HS-5 (cell line): ENCODE results near the gene FUZ.
A peak's percentile ranks its signal among the peaks of the same experiment; 100 is the strongest.

Experiments used
- DNase-seq: peaks from one replicate; pipeline ENCODE4 v3.0.0-alpha.2; 2012; ENCODE audit warnings: low read depth

FUZ gene

DNA sequence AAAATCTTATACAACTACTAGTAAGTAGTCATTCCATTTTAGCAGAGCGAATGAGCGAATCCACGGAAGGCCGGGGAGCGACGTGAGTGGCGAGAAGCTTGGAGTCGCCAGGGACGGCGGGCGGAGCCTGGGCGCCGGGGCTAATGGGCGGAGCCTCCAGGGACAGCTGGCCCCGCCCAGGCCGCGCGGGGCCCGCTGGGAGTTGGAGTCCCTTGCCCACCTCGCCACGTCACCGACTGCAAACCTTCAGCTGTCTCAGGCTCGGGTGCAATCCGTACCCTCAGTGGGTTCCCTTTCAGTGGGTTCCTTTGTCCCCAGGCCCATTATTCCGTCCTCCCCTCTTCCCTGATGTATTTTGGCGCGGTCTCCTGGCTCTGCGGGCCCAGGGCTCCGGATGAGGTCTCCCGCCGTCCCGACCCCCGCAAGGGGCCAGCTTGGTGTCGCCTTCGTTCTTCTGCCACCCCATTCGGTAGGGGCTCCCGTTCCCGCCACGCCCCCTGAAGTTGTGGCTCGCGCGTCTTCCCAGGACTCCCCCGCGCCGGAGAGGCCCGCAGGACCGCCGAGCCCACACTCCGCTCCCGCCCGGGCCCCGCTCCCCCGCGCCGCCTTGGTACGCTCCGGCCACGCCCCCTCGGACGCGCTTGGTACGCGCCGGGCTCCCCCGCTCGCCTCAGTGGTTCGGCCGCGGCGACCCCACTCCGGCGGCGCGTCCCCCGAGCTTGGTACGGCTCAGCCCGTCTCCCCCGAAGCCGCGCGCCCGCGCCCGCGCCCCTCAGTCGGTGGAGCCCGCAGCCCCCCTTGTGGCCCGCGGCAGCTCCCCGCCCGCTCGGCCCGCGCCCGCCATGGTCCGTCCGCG, 37.6 kb upstream of the FUZ start, which contains the start of gene PTOV1:
Gene PTOV1 (plus strand): TSS at position 673 of the 856 bp plus-strand sequence.
- peak; percentile 47 for DNase-seq

DNA sequence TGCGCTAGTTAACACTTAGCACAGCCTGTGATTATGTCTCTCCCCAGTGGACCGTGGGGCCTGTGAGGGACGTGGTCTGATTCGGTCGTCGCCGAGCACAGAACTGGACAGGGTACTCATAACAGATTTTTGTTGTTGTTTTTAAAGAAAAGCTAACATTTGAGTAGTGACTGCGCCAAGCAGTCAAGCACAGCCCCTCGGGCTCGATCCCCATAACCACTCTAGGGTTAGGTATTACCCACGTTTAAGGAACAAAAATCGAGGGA, 37.1 kb upstream of the FUZ start:
- no peak for DNase-seq

DNA sequence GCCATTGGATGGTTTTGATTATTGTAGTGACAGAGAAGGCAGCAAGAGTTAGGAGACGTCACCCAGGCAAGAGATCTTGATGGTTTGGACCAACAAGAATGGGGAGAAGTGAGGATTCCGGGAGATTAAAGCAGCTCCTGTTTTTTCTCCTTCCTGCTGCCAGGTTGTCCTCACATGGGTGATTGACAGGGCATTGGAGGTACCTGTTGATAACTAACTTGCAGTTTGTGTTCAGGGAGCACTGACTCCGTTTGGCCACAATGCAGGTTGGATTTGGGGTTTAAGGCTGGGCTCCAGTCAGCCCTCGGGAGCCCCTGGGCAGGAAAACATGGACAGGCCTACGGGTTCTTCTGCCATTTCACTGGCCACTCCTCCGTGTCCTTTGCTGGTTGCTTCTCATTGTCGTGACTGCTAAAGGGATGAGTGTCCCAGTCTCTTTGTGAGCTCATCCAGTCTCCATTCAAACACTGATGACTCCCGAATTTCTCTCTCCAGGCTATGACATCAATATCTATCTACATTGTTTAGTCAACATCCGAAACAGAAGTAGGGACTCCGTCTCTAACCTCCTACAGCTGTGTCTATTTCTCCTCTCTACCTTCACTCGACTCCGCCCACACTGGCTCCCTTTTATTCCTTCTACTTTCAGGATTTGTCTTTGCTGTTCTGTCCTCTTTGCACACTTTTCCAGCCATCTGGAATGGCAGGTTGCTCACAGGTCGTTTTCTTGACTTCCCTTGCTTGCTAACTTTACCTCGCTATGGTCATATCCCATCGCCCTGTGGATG, 36.5 kb upstream of the FUZ start:
- no peak for DNase-seq

DNA sequence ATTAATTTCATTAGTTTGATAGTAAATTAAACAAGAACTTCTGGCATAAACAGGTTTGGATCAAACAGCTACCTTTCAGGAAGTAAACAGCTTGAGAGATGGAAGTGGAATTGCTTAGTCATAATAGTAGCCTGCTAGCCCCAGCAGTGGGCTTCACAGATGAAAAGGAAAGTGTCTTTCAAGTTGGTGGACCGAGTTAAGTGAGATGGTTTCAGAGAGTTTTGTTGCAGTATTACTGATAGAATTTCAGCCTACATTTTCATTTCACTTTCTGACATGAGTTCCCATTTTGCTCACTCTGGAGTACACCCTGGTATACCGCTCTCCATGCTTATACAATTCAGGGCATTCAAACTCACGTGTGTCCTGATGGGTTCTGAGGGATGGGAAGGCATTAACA, 35.8 kb upstream of the FUZ start:
- no peak for DNase-seq

DNA sequence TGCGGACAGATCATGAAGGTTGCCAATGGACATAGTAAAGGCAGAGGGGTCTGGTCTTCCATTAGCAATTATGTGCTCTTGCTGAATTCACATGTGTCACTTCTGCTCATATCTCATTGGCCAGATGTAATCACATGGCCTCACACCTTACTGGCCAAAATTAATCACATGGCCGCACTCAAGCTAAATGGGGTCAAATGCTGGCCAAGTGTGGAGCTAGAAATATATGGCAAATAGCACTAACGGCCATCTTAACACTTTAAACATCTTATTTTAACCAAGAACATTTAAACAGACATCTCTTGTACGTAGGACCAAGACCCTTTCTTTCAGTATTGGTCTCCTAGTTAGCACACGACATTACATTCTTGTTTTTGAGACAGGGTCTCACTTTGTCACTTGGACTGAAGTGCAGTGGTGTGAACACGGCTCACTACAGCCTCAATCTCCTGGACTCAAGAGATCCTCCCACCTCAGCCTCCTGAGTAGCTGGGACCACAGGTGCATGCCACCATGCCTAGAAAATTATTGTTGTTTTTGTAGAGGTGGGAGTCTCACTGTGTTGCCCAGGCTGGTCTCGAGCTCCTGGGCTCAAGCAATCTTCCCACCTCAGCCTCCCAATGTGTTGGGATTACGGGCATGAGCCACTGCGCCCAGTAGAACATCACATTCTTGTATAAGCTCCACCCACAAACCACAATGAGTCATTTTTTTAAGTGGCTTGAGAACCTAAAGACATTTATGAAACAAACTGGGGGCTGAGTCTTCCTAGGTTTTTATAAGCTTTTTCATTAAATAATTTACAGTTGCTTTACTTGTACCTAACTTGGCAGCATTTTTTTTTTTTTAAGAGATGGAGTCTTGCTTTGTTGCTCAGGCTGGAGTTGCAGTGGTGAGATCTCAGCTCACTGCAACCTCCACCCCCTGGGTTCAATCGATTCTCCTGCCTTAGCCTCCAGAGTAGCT, 34.9 kb upstream of the FUZ start:
- DNase-seq: peak; percentile 75

DNA sequence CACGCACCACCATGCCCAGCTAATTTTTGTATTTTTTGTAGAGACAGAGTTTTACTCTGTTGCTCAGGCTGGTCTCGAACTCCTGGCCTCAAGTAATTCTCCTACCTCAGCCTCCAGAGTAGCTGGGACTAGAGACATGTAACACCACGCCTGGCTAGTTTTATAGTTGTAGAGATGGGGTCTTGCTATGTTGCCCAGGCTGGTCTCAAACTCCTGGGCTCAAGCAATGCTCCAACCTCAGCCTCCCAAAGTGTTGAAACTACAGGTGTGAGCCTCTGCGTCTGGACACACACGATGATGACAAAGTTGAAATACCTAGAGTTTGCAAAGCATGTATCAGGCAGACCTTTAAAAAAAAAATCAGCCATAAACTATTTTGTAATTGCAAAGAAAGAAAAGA, 33.3 kb upstream of the FUZ start:
- no peak for DNase-seq

DNA sequence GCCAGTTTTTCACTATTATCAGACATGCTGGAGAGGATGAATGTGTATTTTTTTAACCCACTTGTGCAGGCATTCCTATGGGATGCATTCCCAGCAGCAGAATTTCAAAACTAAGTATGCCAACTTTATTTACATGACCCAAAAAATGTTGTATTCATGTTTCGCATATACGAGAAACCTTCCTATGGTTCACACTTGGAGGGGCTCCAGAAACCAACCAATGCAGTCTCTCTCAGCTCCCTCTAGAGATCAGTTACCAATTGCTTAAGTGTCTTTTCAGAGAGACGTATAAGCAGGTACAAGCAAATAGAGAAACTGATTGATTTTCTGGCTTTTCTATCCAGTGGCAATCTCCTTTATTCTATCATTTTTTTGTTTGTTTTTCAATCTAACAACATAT, 32.3 kb upstream of the FUZ start:
- no peak for DNase-seq

DNA sequence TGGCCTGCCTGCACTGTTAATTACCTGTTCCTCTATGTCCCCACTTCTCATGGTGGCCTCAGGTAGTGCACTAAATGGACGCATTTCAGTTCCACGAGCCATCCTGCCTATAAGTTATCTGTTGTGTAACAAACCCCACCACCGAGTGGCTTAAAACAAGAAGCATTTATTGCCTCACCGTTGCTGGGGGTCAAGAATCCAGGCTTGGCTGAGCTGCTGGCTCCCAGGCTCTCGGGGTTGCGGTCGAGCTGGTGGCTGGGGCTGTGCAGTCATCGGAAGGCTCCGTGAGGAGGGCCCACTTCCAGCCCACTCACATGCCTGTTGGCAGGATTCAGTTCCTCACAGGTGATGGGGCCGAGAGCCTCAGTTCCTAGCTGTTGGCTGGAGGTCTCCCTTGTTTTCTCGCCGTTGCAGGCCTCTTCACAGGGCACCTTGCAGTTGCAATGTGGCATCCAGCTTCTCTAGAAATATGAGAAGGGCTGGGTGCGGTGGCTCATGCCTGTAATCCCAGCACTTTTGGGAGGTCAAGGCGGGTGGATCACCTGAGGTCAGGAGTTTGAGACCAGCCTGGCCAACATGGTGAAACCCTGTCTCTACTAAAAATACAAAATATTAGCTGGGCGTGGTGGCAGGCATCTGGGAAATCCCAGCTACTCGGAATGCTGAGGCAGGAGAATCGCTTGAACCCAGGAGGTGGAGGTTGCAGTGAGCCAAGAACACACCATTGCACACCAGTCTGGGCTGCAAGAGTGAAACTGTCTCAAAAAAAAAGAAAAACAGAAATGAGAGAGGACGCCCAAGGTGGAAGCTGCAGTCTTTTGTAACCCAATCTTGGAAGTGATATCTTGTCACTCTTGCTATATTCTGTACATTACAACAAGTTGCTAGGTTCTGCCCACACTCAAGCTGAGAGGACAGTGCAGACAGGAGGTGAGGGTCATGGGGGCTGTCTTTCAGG, 31.3 kb upstream of the FUZ start:
- DNase-seq: no peak

DNA sequence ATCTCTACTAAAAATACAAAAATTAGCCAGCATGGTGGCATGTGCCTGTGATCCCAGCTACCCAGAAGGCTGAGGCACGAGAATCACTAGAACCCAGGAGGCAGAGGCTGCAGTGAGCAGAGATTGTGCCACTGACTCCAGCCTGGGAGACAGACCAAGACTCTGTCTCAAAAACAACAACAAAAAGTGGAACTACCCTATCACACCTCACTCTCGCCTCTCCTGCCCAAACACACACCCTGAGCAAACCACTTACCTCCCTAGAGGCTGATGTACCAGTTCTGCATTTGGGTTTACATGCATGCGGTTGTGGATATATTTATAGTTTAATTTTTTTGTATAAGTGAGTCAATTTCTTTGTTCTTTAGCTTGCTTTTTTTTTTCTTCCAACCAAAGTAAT, 30.2 kb upstream of the FUZ start:
- no peak for DNase-seq

DNA sequence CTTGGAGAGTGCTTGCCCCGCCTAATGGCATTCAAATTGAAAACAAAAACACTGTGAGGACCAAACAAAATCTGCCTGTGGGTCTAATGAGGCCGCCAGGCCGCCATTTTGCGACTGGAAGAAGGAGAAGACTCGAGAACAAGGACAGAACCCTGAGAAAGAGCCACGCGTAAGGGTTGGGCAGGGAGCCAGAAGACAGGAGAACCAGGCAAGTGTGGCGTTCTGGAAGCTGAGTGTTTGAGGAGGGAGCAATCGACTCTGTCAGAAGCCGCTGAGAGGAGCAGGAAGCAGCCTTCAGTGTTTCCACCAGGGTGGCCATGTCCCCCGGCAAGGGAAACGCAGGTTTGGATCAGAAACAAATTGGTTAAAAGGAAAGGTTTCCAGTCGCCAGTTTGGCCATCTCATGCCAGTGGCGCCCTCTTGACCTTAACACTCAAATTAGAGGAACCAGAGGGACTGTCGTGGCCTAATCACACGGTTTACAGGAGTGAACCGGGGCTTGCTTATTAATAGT, 27.7 kb upstream of the FUZ start:
- DNase-seq: no peak

DNA sequence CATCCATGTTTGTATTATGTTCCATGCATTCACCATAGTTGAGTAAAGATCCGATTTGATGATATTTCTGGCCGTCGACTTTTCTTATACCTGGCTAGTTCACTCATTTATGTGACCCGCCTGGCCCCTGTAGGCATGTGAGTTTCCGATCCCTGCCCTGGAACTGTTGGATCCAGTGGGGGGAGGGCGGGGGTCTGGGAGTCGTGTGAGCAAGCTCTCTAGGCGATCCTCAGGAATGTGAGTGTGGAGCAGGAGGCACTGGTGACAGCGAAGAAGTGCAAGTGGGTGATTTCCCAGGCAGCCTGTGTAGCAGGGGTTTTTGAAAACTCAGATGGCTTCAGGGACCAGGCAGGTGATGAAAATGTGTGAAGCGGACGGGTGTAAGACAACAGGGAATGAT, 27.2 kb upstream of the FUZ start:
- DNase-seq: no peak

DNA sequence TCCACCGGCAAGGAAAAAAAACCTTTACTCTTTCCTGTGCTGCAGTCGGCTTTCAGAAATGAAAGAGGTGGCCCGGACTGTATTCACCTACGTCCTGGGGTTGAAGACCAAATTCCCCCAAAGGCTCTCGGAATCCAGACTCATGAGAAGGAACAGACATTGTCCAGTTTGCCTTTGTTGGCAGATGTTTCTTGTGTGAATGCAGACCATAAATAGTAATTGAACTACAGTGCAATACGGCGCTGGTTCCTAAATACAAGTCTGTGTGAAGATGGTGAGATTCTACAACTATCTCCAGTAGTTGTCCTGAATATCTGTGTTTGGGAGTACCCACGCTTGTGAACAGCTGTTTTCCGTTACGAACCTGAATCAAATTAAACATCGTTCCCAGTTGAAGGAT, 26.6 kb upstream of the FUZ start:
- DNase-seq: no peak

DNA sequence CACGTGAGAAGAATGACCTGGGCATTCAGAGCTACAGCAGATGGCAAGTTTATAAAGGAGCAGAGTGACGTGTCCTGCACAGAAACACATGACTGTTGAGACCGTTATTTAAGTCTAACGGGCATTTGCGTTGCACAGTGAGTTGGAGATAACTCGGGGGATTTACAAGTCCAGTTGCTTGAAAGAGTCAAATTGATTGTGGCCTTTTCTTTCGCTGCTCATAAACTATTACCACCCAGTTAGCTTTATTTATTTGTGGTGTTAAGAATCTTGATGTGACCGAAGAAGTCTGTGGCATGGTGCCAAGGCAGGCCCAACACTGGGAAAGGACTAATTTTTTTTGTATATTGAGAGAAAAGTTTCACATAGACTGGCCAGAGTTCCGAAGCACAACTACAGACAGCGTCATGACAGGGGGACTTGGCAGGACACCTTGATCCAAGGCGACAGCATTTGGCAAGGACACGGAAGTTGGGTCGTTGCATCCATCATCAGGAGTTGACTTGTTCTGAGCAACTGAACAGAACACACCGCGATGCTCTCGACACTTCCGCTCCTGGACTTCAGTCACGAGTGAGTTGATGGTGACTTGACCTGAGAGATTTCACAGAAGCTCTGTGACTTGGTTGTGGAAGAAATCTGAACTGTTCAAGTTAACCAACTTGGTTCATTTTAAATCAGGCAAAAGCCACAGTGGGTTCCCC, 25.9 kb upstream of the FUZ start:
- no peak for DNase-seq

DNA sequence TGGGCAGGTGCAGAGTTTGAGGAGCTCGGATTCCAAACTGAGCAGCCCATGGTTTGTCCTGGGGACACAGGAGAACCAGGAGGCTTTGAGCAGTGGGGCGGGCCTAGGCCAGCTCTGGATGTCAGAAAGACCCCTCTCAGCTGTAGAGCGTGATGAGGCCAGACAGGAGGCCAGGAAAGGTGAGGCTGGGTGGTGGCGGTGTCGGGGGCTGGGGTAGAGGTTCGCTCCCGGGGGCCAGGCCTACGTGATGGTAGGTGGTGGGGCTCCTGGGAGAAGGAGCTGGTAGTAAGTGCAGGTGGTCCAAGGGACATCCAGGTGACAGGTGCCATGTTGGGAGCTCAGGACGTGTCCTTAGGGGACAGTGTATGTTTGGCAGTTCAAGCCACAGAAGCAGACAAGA, 24.3 kb upstream of the FUZ start:
- DNase-seq: no peak

DNA sequence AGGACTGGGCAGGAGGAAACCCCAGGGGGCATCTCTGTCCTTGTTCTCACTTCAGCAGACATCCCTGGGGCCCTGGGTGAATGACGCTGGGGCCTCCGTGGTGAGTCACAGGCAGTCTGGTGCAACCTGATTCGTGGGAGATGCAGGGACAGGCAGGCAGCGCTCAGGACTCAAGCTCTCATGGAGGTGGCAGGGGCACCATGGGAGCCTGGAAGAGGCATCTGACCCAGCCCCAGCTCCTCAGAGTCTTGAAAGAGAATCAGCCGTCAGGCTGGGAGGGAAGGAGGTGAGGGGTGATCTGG, 23.9 kb upstream of the FUZ start:
- no peak for DNase-seq

DNA sequence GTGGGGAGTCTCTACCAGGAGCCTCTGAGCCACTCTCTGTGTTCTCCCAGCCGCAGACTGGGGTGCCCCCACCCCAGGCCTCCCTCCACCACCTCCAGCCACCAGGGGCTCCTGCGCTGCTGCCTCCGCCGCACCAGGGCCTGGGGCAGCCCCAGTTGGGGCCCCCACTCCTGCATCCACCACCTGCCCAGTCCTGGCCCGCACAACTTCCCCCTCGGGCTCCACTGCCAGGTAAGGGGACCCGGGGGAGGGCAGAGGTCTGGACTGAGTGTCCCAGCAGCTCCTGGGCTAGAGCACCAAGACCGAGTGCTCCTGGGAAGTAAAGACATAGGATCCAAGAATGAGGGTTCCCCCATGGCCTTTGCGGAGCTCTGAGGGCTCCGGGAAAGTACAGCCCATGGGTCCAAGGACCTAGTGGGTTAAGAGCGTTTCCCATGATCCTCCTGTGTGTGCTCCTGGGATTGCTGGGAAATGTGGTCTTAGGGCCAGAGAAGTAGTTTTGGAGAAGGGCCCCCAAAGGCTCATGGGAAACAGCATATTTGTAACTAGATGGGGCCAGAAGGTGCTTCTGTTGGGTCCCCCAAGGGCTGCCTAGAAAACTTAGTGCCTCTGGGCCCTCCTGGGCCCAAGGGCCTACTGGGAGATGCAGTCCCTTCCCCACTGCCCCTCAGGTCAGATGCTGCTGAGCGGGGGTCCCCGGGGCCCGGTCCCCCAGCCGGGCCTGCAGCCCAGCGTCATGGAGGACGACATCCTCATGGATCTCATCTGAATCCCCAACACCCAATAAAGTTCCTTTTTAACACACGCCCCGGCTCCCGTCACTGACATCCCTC, 23.3 kb upstream of the FUZ start:
- DNase-seq: no peak

DNA sequence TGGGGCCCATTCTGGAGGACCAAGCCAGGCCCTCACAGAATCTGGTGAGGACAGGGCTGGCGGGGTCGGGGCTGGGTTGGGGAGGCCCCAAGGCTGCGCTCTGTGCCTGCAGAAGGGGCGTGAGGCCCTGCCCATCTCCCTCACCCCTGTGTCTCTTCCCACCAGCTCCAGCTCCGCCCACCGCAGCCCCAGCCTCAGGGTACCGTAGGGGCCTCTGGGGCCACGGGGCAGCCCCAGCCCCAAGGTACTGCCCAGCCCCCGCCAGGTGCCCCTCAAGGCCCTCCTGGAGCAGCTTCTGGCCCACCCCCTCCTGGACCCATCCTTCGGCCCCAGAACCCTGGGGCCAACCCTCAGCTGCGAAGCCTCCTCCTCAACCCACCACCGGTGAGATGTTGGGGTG, 22.5 kb upstream of the FUZ start:
- DNase-seq: no peak

DNA sequence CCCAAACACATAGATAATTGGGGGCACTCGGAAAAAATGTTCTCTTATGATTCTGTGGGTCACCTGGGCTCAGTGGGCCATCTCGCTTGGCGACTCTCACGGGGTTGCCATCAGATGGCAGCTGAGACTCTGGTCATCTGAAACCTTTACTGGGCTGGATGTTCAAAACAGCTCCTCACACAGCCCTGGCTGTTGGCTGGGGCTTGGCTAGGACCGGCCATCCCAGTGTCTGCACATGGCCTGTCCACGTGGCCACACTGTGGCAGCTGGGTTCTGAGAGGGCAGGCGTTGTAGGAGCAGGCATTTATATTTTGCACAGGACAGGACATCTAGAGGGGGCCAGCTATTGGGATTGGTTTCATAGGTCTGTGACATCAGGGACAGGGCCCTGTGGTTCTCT, 20.5 kb upstream of the FUZ start:
- no peak for DNase-seq

DNA sequence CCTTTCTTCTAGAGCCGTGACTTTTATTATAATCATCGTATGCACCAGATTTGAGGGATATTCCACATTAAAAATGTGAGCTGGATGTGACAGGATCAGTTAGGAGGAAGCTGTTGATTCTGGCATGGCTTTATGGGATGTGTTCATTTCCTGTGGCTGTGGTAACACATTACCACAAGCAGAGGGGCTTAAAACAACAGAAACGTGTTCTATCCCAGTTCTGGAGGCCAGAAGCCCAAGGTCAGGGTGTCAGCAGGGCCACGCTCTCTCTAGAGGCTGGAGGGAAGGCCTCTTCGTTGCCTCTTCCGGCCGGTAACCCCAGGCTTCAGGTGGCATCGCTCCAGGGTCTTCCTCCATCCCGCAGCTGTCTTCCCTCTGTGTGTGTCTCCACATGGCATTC, 19.5 kb upstream of the FUZ start:
- no peak for DNase-seq

DNA sequence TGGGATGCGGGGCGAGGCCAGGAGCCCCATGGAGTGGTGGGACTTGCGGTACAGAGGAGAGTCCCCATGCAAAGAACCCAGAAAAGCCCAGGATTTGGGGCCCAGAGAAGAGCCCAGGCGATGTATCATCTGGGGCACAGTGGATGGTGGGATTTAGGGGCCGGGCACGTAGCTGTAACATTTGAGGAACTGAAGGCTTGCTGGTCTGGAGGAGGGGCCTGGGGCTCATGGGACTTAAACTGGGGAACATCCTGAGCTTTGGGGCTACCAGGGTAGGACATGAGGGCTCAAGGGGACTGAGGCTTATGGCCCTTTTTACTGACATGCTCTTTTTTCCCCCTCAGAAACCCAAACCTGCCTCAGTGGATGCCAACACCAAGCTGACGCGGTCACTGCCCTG, 18.5 kb upstream of the FUZ start:
- no peak for DNase-seq
